Measurements from ENCODE around the gene CFAP46.

The CFAP46 gene

DNA sequence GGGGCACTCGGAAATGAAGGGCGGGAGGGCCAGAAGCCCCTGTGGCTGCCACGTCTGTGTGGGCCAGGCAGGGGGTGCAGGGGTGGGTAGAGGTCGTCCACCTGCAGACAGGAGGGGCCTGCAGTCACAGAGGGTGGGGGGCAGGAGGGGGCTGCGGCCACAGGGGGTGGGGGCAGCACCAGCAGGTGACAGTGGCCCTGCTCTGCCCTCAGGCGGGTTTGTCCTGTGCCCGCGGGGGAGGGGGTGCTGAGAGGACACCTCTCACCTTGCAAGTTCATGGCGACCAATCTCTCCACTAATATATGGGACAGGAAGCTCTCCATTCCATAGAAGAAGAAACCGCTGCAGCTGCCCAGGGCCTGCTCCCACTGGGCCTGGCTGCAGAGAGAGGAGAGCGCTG is 129.8 kb downstream of the CFAP46 start:
- TF ChIP-seq, protein P1, sequence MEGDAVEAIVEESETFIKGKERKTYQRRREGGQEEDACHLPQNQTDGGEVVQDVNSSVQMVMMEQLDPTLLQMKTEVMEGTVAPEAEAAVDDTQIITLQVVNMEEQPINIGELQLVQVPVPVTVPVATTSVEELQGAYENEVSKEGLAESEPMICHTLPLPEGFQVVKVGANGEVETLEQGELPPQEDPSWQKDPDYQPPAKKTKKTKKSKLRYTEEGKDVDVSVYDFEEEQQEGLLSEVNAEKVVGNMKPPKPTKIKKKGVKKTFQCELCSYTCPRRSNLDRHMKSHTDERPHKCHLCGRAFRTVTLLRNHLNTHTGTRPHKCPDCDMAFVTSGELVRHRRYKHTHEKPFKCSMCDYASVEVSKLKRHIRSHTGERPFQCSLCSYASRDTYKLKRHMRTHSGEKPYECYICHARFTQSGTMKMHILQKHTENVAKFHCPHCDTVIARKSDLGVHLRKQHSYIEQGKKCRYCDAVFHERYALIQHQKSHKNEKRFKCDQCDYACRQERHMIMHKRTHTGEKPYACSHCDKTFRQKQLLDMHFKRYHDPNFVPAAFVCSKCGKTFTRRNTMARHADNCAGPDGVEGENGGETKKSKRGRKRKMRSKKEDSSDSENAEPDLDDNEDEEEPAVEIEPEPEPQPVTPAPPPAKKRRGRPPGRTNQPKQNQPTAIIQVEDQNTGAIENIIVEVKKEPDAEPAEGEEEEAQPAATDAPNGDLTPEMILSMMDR (conservative IDR thresholded peaks at IDR 0.05; ENCODE audit: control insufficient read depth, insufficient read depth, low read depth, low read length): no peak
- H3K4me3 ChIP-seq (ENCODE audit: control insufficient read depth, low read depth, low read length): no peak overlapping the region
- DNase-seq (ENCODE audit: low read depth): no peak

DNA sequence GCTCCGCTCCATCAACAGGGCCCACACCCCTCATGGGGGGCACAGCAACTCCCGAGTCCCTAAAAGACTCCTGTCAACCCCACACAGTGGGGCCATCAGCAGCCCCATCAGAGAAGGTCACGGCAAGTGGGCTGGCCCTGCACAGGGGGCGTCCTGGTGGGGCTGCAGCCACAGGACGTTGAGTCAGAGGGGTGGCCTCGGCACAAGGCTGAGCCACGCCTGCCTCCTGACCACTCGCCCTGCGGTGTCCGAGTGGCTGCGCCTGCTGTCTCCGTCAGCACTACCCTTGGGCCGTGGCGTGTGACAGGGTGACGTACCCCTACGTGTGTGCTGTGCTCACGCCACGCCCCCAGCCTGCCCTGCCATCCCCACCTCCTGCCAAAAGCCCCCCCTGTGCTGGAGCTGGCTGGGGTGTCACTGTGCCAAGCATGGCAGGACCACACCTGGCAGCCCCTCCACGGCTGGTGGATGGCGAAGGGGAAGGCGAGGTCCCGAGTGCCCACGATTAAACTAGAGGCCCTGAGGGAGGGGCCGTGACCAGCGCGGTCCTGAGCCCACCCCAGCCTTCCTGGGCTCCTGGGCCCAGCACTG is 130.4 kb downstream of the CFAP46 start:
- no peak overlapping the region for H3K4me3 ChIP-seq (ENCODE audit: control insufficient read depth, low read depth, low read length)
- no peak for DNase-seq (ENCODE audit: low read depth)
- TF ChIP-seq, protein P1 (conservative IDR thresholded peaks at IDR 0.05; ENCODE audit: control insufficient read depth, insufficient read depth, low read depth, low read length): no peak

DNA sequence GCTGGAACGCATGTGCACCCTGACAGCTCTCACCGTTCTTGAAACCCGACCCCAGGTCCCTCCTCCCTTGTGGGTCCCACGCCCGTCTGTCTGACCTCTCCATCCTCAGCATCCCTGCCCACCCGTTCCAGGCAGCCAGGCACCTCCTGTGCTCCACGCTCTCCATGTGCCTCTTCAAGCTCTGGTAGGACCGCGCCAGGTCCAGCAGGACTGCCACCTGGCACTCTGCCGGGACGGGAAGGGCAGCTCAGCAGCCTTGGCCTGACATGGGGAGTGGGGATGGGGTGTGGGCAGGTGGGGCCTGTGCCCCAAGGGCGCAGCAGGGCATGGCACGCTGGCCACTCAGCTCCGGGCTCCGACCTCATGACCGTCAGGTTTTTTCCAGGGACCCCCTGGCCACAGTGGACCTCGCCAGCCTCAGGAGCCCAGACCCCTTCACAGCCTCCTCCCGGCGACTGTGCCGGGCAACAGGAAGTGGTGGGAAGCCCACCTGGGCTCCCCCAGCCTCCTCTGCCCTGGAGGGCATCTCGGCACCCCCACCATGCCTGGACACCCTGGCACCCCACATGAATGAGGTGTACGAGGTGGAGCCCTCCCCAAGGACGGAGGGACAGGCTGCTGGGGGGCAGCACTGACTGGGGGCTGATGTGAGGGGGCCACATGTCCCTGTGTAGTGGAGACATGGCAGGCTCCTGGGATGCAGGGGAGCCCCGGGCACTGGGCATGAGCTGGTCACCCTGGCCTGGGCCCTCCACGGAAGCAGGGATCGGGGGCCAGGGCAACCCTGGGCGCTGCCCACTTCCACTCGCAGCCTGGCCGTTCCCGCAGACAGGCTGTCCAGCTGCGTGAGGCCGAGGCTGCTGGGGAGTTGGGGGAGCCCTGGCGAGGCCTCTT is 131.3 kb downstream of the CFAP46 start:
- TF ChIP-seq, protein P1 (conservative IDR thresholded peaks at IDR 0.05; ENCODE audit: control insufficient read depth, insufficient read depth, low read depth, low read length): no peak
- no peak overlapping the region for H3K4me3 ChIP-seq (ENCODE audit: control insufficient read depth, low read depth, low read length)
- DNase-seq (ENCODE audit: low read depth): no peak

DNA sequence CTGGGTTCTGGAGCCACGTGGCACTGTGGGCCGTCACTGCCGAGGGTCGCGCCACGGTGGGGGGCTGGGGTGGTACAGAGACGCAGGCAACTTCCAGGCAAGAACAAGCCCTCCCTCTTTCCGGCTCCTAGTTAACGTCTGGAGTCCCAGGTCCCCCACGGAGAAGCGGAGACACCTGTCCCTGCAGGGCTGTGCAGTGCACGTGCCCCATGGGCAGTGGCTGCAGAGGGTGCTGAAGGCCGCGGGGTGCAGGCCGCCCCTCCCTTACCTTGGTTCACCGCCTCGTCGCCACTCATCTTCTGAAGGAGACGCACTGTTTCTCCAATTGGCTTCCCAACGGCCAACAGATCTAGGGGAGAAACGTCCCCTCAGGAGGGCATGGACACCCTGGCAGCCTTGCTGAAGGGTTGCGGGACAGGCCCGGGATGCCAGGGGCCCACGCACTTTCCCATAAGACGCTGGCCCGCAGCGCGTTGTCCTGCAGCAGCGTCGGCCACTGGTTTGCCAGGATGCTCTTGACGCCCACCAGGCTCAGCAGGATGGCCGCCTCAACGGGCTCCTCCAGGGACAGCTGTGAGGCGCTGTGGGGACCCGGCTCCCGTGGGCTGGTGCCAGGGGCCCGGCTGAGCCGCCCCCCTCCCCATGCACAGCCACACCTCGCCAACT is 132.1 kb downstream of the CFAP46 start:
- no peak for DNase-seq (ENCODE audit: low read depth)
- H3K4me3 ChIP-seq (ENCODE audit: control insufficient read depth, low read depth, low read length): no peak overlapping the region
- TF ChIP-seq, protein P1 (conservative IDR thresholded peaks at IDR 0.05; ENCODE audit: control insufficient read depth, insufficient read depth, low read depth, low read length): no peak

DNA sequence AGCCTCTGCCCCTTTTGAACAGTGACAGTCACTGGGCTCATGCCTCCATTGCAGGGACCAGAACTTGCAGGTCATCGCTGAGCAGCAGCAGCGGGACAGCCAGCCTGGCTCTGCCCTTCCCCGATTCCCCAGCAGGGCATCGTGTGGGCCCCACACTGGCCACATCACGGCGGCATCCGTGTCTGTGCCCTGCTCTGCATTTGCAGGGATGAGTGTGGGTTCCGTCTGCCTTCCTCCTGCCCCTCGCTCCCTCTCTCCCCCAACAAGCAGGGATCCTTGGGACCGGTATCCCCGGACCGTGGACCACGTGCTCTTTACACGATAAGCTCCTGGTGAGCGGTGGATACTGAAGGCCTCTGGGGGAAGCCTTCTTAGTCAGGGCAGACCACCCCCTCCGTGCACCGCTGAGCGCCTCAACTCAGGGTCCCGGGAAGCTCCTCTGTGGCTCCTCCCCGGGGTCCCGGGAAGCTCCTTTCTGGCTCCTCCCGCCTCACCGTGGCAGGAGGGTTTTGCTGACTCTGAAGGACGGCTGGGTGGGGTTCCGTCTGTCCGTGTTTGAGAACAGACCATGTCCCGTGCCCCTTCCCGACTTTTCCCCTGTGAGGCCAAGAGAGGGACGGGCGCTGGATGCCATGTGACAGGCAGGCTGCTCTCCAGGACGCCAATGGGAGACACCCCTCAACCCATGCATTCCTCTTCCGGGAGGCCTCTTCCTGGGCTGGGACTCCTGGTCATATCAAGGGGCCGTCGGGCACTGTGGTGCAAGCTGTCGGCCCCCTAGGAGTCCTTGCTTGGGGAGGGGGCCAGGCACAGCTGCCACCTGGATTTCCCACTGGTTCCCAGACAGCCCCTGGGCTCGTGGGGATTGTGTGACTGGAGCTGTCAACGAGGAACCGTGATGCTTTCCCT is 132.9 kb downstream of the CFAP46 start:
- TF ChIP-seq, protein P1 (conservative IDR thresholded peaks at IDR 0.05; ENCODE audit: control insufficient read depth, insufficient read depth, low read depth, low read length): no peak
- H3K4me3 ChIP-seq (ENCODE audit: control insufficient read depth, low read depth, low read length): no peak overlapping the region
- DNase-seq (ENCODE audit: low read depth): no peak
